GM12875 (cell line): Measurements from ENCODE around the gene TREX2.
A peak's percentile ranks its signal among the peaks of the same experiment; 100 is the strongest.

Source experiments
- H3K4me3 ChIP-seq: one replicate; pipeline ENCODE4 v1.5.1; 2011; ENCODE audit warnings: low read depth, low read length, control low read depth
- TF ChIP-seq, protein P1 (sequence below): IDR thresholded peaks from 2 replicates; pipeline ENCODE4 v1.5.1; 2011; ENCODE audit warnings: low read depth, mild to moderate bottlenecking, control low read depth, inconsistent platforms, low read length, moderate library complexity, borderline replicate concordance; ENCODE audit not compliant: insufficient read depth

Gene TREX2

DNA sequence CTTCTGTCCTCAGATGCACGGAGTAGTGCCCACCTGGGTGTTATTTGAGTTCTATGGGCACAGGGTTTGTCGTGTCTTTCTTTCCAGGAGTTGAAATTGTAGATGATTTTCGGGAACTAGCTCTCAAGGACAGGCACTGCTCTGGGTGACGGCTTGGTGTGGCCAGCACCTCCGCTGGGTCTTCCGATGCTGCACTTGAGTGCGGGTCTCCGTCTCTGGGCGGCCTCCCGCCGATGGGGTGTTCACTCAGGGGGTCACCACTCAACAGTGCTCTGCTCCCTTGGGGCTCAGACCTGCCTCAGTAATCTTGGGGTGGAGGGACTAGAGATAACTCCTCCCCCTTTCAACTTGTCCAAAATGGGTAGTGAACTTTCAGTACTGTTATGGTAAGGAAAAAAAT is 32.1 kb downstream of the TREX2 start:
- TF ChIP-seq, protein P1, sequence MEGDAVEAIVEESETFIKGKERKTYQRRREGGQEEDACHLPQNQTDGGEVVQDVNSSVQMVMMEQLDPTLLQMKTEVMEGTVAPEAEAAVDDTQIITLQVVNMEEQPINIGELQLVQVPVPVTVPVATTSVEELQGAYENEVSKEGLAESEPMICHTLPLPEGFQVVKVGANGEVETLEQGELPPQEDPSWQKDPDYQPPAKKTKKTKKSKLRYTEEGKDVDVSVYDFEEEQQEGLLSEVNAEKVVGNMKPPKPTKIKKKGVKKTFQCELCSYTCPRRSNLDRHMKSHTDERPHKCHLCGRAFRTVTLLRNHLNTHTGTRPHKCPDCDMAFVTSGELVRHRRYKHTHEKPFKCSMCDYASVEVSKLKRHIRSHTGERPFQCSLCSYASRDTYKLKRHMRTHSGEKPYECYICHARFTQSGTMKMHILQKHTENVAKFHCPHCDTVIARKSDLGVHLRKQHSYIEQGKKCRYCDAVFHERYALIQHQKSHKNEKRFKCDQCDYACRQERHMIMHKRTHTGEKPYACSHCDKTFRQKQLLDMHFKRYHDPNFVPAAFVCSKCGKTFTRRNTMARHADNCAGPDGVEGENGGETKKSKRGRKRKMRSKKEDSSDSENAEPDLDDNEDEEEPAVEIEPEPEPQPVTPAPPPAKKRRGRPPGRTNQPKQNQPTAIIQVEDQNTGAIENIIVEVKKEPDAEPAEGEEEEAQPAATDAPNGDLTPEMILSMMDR: no peak

DNA sequence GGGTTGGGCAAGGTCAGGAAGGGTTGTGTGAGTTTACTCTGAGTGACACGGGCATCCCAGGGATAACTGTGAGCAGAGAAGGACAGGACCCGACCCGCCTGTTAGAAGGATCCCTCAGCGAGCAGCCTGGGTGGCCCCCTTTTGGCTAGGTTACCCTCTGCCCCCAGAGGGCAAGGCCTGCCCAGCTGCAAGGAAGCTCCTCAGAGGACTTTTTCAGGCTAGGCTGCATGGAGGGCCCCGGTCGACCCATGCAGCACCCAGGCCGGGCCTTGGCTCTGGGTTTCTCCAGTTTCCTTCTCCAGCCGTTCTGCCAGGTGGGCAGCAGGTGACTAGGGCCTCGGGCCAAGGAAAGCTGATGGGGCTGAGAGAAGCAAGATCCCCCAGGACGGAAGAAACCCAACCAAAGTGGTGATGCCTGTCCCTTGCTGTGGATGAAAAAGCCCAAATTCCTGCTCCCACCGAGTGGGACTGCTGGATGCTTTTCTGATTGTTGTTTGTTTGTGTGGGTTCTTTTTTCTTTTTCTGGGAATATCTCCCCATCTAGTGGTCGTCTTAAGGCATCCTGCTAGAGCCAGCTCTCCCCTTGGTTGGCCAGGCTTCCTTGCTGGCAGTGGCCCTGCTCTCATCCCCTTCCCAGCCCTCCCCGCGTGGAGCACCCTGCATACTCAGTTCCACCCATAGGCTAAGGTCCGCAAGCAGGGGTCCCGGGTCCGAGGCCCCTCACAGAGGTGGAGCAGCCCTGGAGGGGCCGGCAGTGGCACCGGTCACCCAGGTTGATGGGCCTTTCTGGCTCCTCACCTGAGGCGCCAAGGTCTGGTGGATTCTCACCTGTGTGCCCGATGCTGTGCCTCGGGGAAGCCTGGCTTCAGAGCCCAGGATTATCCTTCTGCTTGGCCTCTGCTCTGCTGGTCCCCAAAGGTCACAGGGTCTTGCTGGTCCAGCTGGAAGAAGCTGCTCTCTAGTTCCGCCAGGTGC is 32.8 kb downstream of the TREX2 start:
- TF ChIP-seq, protein P1: no peak
- no peak overlapping the region for H3K4me3 ChIP-seq

More for the DNA sequence above, 32.1 kb downstream of the TREX2 start:
- no peak overlapping the region for H3K4me3 ChIP-seq

DNA sequence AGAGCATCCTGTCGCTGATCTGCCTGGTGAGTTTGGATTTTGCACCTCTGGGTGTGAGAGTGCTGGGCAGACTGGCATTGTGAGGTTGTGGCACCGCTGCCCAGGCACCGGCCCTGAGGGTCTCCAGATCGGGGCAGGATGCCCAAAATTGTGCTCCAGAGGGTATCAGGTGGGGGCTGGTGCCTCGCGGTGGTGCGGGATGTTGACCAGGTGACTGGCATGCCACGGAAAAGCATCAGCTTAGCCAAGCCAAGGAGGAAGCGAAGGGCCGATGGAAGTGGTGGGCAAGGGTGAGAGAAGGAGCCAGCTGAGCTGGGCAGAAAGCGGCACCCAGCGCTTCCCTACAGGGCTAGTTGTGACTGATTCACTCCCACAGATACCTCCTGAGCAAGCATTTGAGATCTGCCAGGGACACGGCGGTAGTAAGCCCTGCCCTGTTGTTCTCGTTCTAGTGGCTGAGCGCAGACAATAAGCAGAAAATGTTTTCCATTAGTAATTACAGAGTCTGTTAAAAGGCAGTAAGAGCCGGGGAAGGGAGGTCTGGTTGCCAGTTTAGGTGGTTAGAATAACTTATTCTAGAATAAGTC is 33.8 kb downstream of the TREX2 start:
- TF ChIP-seq, protein P1: no peak
- H3K4me3 ChIP-seq: peak overlapping the region; percentile 62

DNA sequence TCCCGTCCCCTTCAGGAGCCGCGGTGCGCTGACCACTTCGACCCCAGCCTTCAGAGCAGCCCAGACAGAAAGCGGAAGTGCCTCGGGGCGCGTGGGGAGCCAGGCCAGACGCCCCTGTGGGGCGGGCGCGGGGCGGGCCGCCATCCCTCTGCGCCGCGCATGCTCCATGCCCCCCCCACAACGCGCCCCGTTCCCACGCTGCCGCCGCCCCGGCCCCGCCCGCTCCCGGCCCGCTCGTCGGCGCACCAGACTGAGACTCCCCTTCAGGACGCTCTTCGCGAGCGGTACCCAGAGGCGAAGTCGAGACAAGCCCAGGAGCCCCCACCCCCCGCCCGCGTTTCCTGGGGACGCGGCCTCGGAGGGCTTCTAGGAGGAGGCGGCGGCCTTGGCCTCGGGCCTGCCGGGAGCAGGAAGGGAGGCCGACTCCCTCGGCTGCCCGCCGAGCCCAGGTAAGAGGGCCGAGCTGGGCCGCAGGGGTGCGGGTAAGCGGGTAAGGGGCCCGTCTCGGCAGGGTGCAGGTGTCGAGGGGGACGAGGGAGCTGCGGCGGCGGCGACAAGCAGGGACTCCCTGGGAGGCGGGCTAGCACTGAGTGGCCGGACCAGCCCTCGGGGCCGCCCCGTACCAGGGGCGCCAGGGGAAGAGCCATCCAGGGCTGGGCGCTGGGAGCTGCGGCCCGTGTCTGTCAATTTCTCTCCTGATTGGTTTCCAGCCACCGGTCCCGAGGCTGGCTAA is 34.4 kb downstream of the TREX2 start, which contains the start of gene ZFP92:
Gene ZFP92, plus strand, starts transcription at position 218 of the 733 bp plus-strand sequence. CDS start 6,851 bp downstream, outside the sequence.
- peak within 1 kb of the TSS; percentile 62 for H3K4me3 ChIP-seq
- TF ChIP-seq, protein P1: no peak

DNA sequence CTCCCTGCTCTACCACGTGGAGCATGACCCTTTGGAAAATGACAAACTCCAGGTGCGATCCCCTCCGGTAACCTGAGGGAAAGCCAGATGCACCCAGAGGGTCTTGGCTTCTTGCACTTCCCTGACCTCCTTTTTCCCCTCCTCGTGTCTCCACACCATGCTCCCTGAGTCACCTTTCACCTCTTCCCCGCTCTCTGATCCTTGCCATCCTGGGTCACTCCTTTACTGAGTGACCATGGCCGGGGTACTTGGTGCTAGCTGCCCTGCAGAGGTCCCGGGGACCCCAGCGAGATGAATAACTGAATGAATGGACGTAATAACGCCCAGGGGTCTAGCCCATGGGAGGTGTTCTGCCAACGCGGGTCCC is 35.0 kb downstream of the TREX2 start:
- TF ChIP-seq, protein P1: no peak
- H3K4me3 ChIP-seq: peak overlapping the region; percentile 62

DNA sequence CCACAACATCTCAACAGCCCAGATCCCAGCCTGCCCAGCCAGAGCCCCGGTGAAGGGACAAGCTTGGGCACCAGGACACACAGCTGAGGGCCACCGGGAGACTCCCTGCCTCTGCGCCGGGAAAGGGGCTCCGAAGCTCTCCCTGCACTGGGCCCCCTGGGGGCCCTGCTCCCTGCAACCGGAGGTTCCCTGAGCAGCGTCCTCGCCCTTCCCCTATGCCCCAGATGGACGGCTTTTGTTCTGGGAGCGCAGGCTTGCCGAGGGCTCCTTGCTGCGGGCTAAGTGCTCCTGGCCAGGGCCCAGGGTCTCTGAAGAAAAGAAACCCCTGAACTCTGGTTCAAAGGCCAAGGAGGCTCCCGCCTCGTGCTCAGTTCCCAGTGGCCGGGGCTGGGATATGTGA is 35.5 kb downstream of the TREX2 start:
- H3K4me3 ChIP-seq: no peak overlapping the region
- TF ChIP-seq, protein P1: no peak
